OCI-LY1 (cell line): ENCODE data around the gene FAM83F.
"Not testable (repeated sequence)": the region's sequence is repeated elsewhere in the genome, so short reads cannot be mapped to it uniquely, and the experiment has no call there.

Experiments used
- H2AFZ ChIP-seq: fragments of 200-600 bp; sonication (generic), shearing (Covaris generic); 2 replicates; pipeline ENCODE4 v1.6.0; 2014; ENCODE audit warnings: antibody characterized with exemption, mild to moderate bottlenecking, low read length
- H3F3A ChIP-seq: fragments of 200-600 bp; sonication (generic), shearing (Covaris generic); 2 replicates; pipeline ENCODE4 v1.6.0; 2014; ENCODE audit warnings: mild to moderate bottlenecking, antibody characterized with exemption, low read length, moderate library complexity; ENCODE audit not compliant: insufficient read depth
- H3K27ac ChIP-seq: fragments of 200-600 bp; sonication (generic); 2 replicates; pipeline ENCODE4 v1.5.1; 2014; ENCODE audit warnings: low read length, mixed run types, mild to moderate bottlenecking, low read depth; ENCODE audit not compliant: poor library complexity, severe bottlenecking
- H3K27me3 ChIP-seq: fragments of 200-600 bp; sonication (generic); 2 replicates; pipeline ENCODE4 v1.6.0; 2014; ENCODE audit warnings: antibody characterized with exemption, mild to moderate bottlenecking, low read length, moderate library complexity; ENCODE audit not compliant: insufficient read depth
- H3K36me3 ChIP-seq: fragments of 200-600 bp; sonication (generic); 2 replicates; pipeline ENCODE4 v1.6.1; 2014; ENCODE audit warnings: mild to moderate bottlenecking, antibody characterized with exemption, low read length, moderate library complexity, mixed read lengths; ENCODE audit not compliant: insufficient read depth
- H3K4me1 ChIP-seq: fragments of 200-600 bp; sonication (generic); 2 replicates; pipeline ENCODE4 v1.5.1; 2014; ENCODE audit warnings: mild to moderate bottlenecking, low read length, moderate library complexity; ENCODE audit not compliant: insufficient read depth, severe bottlenecking
- H3K4me2 ChIP-seq: fragments of 200-600 bp; sonication (generic), shearing (Covaris generic); 2 replicates; pipeline ENCODE4 v1.6.1; 2014; ENCODE audit warnings: low read length
- H3K4me3 ChIP-seq: fragments of 200-600 bp; sonication (generic); 2 replicates; pipeline ENCODE4 v1.5.1; 2014; ENCODE audit warnings: low read length, low read depth, mild to moderate bottlenecking, mixed read lengths; ENCODE audit not compliant: poor library complexity, severe bottlenecking
- H3K79me2 ChIP-seq: fragments of 200-600 bp; shearing (Covaris generic); 2 replicates; pipeline ENCODE4 v1.6.1; 2016; ENCODE audit warnings: mixed run types, low read length, mixed read lengths; ENCODE audit not compliant: insufficient read depth
- H3K9ac ChIP-seq: fragments of 200-600 bp; sonication (generic), shearing (Covaris generic); 2 replicates; pipeline ENCODE4 v1.6.1; 2014; ENCODE audit warnings: mild to moderate bottlenecking, low read length, mixed read lengths
- H3K9me2 ChIP-seq: fragments of 200-600 bp; sonication (generic), shearing (Covaris generic); 2 replicates; pipeline ENCODE4 v1.6.1; 2014; ENCODE audit warnings: low read depth, mild to moderate bottlenecking, low read length, mixed read lengths
- H3K9me3 ChIP-seq: fragments of 200-600 bp; shearing (Covaris generic); 2 replicates; pipeline ENCODE4 v1.6.1; 2014; ENCODE audit warnings: low read length, mixed read lengths
- H4K20me1 ChIP-seq: fragments of 200-600 bp; sonication (generic), shearing (Covaris generic); 2 replicates; pipeline ENCODE4 v1.6.0; 2016; ENCODE audit warnings: mild to moderate bottlenecking, low read length; ENCODE audit not compliant: insufficient read depth
- EZH2 ChIP-seq: fragments of 200-600 bp; sonication (generic), shearing (Covaris generic); IDR thresholded peaks from 2 replicates; pipeline ENCODE4 v1.8.0; 2017; ENCODE audit warnings: borderline replicate concordance, mixed run types, mild to moderate bottlenecking, antibody characterized with exemption, low read length, moderate library complexity, mixed read lengths
- TF ChIP-seq, protein P1 (sequence below): fragments of 200-600 bp; sonication (generic), shearing (Covaris generic); IDR thresholded peaks from 2 replicates; pipeline ENCODE4 v1.5.1; 2017; ENCODE audit warnings: mild to moderate bottlenecking, antibody characterized with exemption, low read length, moderate library complexity, mixed read lengths

The FAM83F gene

DNA sequence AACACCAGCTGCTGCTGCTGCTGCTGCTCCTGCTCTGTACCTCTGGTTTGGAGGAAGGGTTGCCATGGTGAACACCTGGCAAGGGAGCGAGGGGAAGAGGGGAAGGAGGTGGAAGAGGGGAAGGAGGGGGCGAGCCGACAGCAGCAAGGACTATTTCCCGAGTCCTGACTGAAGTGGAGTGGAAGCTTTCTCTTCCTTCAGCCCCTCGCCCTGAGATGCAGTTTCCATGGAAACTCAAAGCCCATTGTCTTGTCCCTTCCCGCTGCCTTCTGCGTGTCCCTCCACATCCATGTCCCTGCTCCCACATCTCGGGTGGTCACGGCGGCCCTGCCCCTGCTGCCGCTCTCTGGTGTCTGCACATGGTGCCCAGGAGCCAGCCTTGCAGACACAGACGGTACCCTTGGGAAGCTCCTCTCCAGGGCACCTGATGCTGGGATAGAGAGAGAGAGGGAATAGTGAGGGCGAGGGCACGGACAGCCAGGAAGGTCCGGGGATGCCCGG, 28.6 kb downstream of the FAM83F start:
- H3K79me2 ChIP-seq: no peaks in the 10 kb centered on the region
- H3K9me3 ChIP-seq: no peaks in the 10 kb centered on the region
- no peak overlapping the region for H3K4me2 ChIP-seq
- peaks cover 19% of the 10 kb centered on the region for H3K4me1 ChIP-seq
- TF ChIP-seq, protein P1, sequence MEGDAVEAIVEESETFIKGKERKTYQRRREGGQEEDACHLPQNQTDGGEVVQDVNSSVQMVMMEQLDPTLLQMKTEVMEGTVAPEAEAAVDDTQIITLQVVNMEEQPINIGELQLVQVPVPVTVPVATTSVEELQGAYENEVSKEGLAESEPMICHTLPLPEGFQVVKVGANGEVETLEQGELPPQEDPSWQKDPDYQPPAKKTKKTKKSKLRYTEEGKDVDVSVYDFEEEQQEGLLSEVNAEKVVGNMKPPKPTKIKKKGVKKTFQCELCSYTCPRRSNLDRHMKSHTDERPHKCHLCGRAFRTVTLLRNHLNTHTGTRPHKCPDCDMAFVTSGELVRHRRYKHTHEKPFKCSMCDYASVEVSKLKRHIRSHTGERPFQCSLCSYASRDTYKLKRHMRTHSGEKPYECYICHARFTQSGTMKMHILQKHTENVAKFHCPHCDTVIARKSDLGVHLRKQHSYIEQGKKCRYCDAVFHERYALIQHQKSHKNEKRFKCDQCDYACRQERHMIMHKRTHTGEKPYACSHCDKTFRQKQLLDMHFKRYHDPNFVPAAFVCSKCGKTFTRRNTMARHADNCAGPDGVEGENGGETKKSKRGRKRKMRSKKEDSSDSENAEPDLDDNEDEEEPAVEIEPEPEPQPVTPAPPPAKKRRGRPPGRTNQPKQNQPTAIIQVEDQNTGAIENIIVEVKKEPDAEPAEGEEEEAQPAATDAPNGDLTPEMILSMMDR: no peak
- TF ChIP-seq EZH2: no peak
- no peaks in the 10 kb centered on the region for H4K20me1 ChIP-seq
- H2AFZ ChIP-seq: no peak overlapping the region
- H3K9ac ChIP-seq: no peak overlapping the region
- H3K36me3 ChIP-seq: no peaks in the 10 kb centered on the region
- H3K27me3 ChIP-seq: no peaks in the 10 kb centered on the region; the same call in 1 of the 2 replicates
- H3K27ac ChIP-seq: no peak overlapping the region
- H3K4me3 ChIP-seq: no peak overlapping the region
- H3F3A ChIP-seq: no peaks in the 10 kb centered on the region
- no peaks in the 10 kb centered on the region for H3K9me2 ChIP-seq

DNA sequence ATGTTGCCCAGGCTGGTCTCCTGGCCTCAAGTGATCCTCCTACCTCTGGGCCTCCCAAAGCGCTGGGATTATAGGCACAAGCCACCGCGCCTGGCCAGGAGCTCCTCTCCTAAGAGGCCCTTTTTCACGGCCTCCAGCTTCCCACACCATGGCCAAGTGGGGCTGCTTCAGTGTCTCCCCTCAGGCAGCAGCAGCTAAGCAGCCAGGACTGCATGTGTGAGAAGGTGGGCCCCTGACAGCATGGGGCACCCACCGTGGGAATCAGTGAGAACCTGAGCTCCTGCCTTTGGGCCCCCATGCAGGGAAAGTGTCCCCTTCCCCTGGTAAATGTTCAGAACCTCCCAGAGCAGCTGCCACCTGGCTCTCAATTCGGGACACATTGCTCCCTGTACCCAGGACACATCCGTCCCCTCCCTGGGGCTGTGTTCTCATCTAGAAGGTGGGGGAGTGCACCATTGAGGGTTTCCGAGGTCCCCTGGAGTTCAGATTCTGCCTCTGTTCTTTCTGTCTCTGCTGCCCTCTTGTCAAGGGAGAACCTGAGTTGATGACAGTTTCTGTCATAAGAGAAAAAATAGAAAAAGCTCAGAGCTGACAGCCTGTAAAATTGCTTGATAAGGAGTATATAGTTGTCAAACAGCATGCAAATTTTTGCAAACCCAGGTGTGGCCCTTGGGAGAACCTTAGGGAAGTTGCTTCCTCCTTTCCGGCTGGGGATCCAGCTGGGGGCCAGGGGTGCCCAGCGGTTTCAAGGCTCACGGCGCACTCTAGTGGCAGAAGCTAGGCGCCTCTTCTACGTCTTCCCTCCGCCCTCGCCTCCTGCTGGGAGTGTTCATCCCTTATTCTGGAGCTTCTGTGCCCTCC, 29.7 kb downstream of the FAM83F start:
- no peak overlapping the region for H3K9ac ChIP-seq

DNA sequence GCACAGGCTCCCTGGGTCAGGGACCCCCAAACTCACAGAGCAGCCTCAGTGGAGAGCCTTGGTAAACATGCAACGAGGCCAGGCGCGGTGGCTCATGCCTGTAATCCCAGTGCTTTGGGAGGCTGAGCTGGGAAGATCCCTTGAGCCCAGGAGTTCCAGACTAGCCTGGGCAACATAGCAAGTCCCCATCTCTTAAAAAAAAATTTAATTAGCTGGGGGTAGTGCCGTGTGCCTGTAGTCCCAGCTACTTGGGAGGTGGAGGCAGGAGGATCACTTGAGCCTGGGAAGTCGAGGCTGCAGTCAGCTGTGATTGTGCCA, 30.3 kb downstream of the FAM83F start:
- H3K9me2 ChIP-seq, H3K36me3 ChIP-seq, H3K9me3 ChIP-seq, H3K79me2 ChIP-seq, H3K4me2 ChIP-seq, H3K27ac ChIP-seq, H2AFZ ChIP-seq, H3K27me3 ChIP-seq, H3K9ac ChIP-seq, H4K20me1 ChIP-seq, H3K4me3 ChIP-seq, H3F3A ChIP-seq: not testable (repeated sequence)
- peaks cover 19% of the 10 kb centered on the region for H3K4me1 ChIP-seq

More for the DNA sequence above, 29.7 kb downstream of the FAM83F start:
- Histone ChIP-seq H3K27ac (no peak overlapping the region), H3K9me2 (no peaks in the 10 kb centered on the region), H4K20me1 (no peaks in the 10 kb centered on the region), H2AFZ (no peak overlapping the region), H3K27me3 (no peaks in the 10 kb centered on the region; the same call in 1 of the 2 replicates), H3K79me2 (no peaks in the 10 kb centered on the region), H3K4me3 (no peak overlapping the region), H3K4me2 (no peak overlapping the region), H3F3A (no peaks in the 10 kb centered on the region), H3K9me3 (no peaks in the 10 kb centered on the region), H3K4me1 (peaks cover 19% of the 10 kb centered on the region), H3K36me3 (no peaks in the 10 kb centered on the region)
- TF ChIP-seq, protein P1: peak; percentile 91
- TF ChIP-seq EZH2: no peak

DNA sequence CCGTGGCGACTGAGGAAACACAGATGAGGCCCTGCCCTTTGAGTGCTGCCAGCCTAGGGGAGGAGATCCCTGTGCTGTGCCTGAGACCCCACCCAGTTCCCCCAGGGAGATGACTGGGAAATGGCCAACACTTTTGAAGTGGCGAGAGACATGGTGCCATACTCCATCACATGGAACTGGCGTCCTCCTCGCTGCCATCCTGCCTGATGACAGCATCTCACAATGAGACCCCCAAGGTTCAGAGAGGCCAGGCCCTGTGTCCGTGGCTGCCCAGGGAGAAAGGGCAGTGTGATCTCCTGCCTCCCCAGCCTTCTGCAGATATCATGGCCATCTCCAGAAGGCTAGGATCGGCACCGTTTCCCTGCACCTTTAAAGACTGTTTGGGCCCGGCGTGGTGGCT, 31.1 kb downstream of the FAM83F start:
- H3K27ac ChIP-seq: no peak overlapping the region

More for the DNA sequence above, 31.1 kb downstream of the FAM83F start:
- H4K20me1 ChIP-seq: no peaks in the 10 kb centered on the region
- no peaks in the 10 kb centered on the region for H3F3A ChIP-seq
- H3K27me3 ChIP-seq: no peaks in the 10 kb centered on the region; the same call in 1 of the 2 replicates
- H2AFZ ChIP-seq: no peak overlapping the region
- no peaks in the 10 kb centered on the region for H3K79me2 ChIP-seq
- TF ChIP-seq, protein P1: no peak
- no peak for TF ChIP-seq EZH2
- H3K4me2 ChIP-seq: no peak overlapping the region
- no peaks in the 10 kb centered on the region for H3K9me2 ChIP-seq
- peaks cover 19% of the 10 kb centered on the region for H3K4me1 ChIP-seq
- no peak overlapping the region for H3K4me3 ChIP-seq
- no peak overlapping the region for H3K9ac ChIP-seq
- no peaks in the 10 kb centered on the region for H3K36me3 ChIP-seq
- H3K9me3 ChIP-seq: no peaks in the 10 kb centered on the region
